Measurements from ENCODE around the gene NRN1. TPM values are rescaled to one million over a fixed set of nuclear protein-coding genes. Genes with fewer than 3 reads are reported as not detected.

The NRN1 gene
- total and polyA plus RNA-seq, 10 of the 15 experiments (the other 5 are each of a cell fraction or from before 2014, with no cell fraction given): 0.13 to 22.6 (median 0.23) TPM; not detected in 1

- TF ChIP-seq CEBPZ (IDR thresholded peaks at IDR 0.05; ENCODE audit: low read depth, low read length) (no peak), CHD1 (IDR thresholded peaks at IDR 0.05; ENCODE audit: low read depth, low read length) (no peak), SIX5 (IDR thresholded peaks at IDR 0.05; ENCODE audit: low read depth, low read length, severe bottlenecking) (no peak), POLR2AphosphoS2 (IDR thresholded peaks at IDR 0.05; ENCODE audit: low read depth, low read length) (no peak), ZNF207 (IDR thresholded peaks at IDR 0.05; ENCODE audit: borderline replicate concordance) (no peak)
Observed at GRCh38 chr6:5961836-5962235, 44.9 kb downstream of the NRN1 start (continued).

GRCh38 chr6:5960456-5960855 lies 46.3 kb downstream of the NRN1 start:
- Histone ChIP-seq H2AFZ (ENCODE audit: control insufficient read depth, low read depth, low read length) (no peak overlapping the region), H3K4me1 (ENCODE audit: control insufficient read depth, insufficient read depth, low read length) (no peaks in the 10 kb centered on the region), H3K27ac (ENCODE audit: control insufficient read depth, insufficient read depth) (no peak overlapping the region), H3K4me2 (ENCODE audit: control insufficient read depth, insufficient read depth) (no peak overlapping the region), H3K27me3 (replicated peaks in 1 of 2; ENCODE audit: control insufficient read depth in 2 of 2, insufficient read depth in 2 of 2, low read length in 1 of 2) (peaks cover 0 to 3% of the 10 kb centered on the region in 2 experiments; a peak in 2 of 4 replicates), H3K79me2 (ENCODE audit: control insufficient read depth, insufficient read depth, low read length) (no peaks in the 10 kb centered on the region), H3K9ac (ENCODE audit: control insufficient read depth, insufficient read depth, low read length) (no peak overlapping the region), H4K20me1 (ENCODE audit: control insufficient read depth, insufficient read depth) (no peaks in the 10 kb centered on the region), H3K9me3 (replicated peaks; ENCODE audit: control insufficient read depth, insufficient read depth, low read length) (no peaks in the 10 kb centered on the region; the same call in 2 of the 3 replicates), H3K36me3 (ENCODE audit: control insufficient read depth in 2 of 2, insufficient read depth in 2 of 2, low read length in 1 of 2) (no peaks in the 10 kb centered on the region), H3K4me3 (no peak overlapping the region)
- ATAC-seq (no peak), FAIRE-seq (no peak), DNase-seq (ENCODE audit: low read depth, low spot score) (no peak)
- in situ Hi-C loops (cut with MboI) (no loop called here), intact Hi-C loops (cut with micrococcal nuclease; ENCODE audit: unreplicated experiment) (no loop called here)
- ChIA-PET SMC1A (ENCODE audit: uncharacterized antibody, unreplicated experiment) (no interaction called here), POLR2A (no interaction called here), RAD21 (ENCODE audit: unreplicated experiment) (no interaction called here), CTCF (interaction anchor here (0.8 kb wide), 1 partner anchor 587 kb away, joined by 3 read pairs; no protein-coding TSS in a partner anchor)
- no peak for TF ChIP-seq TCF3 (IDR thresholded peaks at IDR 0.05; ENCODE audit: borderline replicate concordance, insufficient read depth, low read depth, low read length)
- TF ChIP-seq RAD21 (IDR thresholded peaks at IDR 0.05; ENCODE audit: insufficient read depth, low read depth, low read length): no peak
- no peak for TF ChIP-seq EP300 (IDR thresholded peaks at IDR 0.05; ENCODE audit: borderline replicate concordance in 1 of 2, control insufficient read depth in 1 of 2, low read depth in 2 of 2, low read length in 2 of 2)
- no peak for TF ChIP-seq E2F4 (IDR thresholded peaks at IDR 0.05; ENCODE audit: low read depth, low read length)
- TF ChIP-seq POU2F2 (IDR thresholded peaks at IDR 0.05; ENCODE audit: borderline replicate concordance, low read depth, low read length): no peak
- no peak for TF ChIP-seq BCL11A (IDR thresholded peaks at IDR 0.05; ENCODE audit: low read depth, low read length)
- no peak for TF ChIP-seq NBN (IDR thresholded peaks at IDR 0.05)
- no peak for TF ChIP-seq IRF3 (IDR thresholded peaks at IDR 0.05)
- TF ChIP-seq GATAD2B (conservative IDR thresholded peaks at IDR 0.05; ENCODE audit: low read depth): no peak
- TF ChIP-seq ASH2L (IDR thresholded peaks at IDR 0.05; ENCODE audit: borderline replicate concordance, low read depth): no peak
- TF ChIP-seq HDAC2 (IDR thresholded peaks at IDR 0.05): no peak
- TF ChIP-seq SPI1 (IDR thresholded peaks at IDR 0.05; ENCODE audit: borderline replicate concordance, insufficient read depth, low read depth, low read length): no peak
- TF ChIP-seq EZH2 (IDR thresholded peaks at IDR 0.05; ENCODE audit: borderline replicate concordance, control insufficient read depth, low read depth, low read length): no peak
- no peak for TF ChIP-seq SMAD5 (IDR thresholded peaks at IDR 0.05; ENCODE audit: low read depth)
- 8% methylated on average over 5 of the region's 5 CpGs for WGBS (ENCODE audit: insufficient coverage, insufficient replicate concordance, low lambda C conversion rate, missing lambda C conversion rate)
- no TSS peak for BruUV-seq (replicated peaks)
